ENCODE results near the gene UBASH3B.

Gene UBASH3B

DNA sequence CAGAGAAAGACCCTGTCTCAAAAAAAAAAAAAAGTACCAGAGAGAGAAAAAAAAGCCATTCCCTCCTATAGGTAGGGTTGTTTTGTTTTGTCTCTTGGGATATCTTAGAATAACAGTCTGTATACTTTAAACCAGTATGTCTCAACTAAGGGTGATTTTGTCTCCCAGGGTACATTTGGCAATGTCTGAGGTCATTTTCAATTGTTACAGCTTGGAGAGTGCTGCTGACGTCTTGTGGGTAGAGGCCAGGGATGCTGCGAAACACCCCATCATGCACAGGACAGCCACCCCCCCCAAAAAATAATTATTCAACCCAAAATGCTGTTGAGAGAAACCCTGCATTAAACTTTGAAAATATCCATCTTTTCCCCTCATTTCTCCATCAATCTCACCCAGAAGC, 126.7 kb downstream of the UBASH3B start:
- DNase-seq (ENCODE audit: low read depth in 2 of 2): no peak

DNA sequence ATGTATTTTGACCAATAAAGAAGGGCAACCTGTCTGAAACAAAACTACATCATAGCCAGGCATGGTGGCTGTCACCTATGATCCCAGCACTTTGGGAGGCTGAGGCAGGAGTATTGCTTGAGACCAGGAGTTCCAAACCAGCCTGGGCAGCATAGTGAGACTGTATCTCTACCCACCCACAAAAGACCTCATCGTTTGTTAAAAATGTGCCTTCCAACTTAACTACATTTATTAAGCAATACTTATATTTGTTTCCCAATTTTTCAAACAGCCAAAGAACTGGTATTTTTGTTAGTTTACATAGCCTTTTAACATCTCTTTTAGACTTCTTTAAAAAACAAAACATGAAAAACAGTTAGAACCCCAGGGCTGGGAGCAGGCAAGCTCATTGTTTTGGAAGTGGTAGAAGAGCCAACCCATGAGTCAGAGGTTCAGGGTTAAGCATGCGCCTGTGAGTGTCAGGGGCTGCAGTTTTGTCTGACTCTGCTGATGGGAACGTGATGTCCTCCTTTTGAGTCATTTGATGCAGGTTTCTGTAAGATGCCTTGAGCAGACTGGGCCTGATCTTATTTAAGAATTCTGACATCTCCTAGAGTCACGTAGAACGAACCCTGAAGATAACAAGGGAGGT, 128.9 kb downstream of the UBASH3B start:
- DNase-seq (ENCODE audit: low read depth in 2 of 2): no peak

DNA sequence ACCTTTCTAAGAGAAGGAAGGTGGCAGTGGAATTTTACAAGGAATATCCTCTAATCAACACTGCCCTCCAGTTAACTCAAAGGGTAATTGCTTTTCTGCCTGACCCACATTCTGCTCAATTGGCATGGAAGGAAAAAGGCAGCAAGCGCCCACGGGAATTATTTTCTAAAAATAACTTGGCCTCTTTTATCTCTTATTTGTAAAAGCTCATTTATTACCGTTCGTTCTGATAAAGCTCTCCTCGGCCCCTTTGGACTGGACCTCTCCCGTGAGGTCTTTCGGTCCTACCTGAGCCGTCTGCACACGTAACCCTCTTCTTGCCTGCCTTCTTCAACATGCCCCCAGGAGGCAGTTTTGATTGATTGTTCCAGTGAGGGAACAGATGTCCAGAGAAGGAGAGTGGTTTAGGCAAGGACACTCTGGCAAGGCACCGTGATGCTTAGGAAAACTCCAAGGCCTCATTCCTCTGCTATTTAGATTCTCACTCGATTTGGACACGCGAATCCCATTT, 129.6 kb downstream of the UBASH3B start:
- DNase-seq (ENCODE audit: low read depth in 2 of 2): no peak

DNA sequence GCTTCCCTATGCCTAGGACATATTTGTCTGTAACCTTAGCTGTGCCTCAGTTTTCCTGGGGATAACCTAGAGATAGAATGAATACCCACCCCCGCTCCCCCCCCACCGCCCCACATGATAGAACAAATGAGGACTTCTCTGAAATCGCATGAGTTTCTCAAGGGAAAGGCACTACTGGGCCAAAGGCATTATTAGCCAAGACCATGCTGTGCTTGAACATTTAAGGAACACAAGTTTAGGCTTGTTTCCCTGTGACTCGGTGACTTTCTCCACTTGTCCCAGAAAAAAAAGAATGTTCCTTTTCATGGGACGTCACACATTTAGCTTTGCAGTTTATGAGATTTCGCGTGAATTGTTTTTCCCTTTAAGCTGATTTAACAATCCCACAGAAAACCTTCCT, 131.4 kb downstream of the UBASH3B start:
- no peak for DNase-seq (ENCODE audit: low read depth in 2 of 2)

DNA sequence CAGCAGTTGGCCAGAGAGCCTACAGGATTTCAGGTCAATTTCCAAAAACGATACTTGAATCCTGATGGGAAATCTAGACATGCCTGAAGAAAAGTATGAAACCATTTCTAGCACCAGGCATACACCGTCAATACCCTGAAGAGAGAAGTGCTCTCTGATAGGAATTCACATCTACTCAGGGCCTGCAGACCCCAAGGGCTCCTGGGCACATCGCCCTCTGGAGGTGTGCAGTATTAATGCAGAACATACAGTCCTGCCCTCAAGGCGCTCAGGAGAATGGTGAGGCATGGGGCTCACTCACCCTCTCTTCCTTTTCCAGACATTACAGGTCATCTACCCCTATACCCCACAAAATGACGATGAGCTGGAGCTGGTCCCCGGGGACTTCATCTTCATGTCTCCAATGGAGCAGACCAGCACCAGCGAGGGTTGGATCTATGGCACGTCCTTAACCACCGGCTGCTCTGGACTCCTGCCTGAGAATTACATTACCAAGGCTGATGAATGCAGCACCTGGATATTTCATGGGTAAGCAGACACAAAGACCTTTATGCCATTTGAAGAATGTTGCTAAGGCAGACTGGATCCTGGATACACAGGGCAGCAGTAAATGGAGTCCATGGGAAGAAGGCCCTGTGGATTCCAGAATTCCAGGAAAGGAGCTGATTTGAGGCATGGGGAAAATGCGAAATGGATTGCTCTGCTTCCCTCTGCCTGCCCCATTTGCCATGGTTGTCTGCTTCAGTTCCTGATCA, 133.4 kb downstream of the UBASH3B start:
- no peak for DNase-seq (ENCODE audit: low read depth in 2 of 2)

DNA sequence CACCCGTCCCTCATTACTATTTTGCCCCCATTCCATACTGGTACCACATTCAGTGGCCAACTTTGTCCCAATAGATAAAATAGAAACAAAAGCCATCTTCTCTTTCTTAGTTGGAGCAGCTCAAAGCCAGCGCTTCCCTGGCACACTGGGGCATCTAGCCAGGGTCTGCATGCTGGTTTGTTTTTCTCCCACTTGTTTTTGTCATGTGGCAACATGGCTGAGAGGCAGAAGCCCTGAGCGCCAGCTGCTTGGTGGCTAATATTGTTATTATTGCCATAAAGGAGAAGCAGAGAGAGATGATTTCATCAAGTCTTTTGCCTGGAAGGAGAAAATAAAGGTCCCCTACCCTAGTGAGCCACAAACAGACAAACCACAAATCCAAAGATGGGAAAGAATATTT, 134.4 kb downstream of the UBASH3B start:
- DNase-seq (ENCODE audit: low read depth in 2 of 2): no peak

DNA sequence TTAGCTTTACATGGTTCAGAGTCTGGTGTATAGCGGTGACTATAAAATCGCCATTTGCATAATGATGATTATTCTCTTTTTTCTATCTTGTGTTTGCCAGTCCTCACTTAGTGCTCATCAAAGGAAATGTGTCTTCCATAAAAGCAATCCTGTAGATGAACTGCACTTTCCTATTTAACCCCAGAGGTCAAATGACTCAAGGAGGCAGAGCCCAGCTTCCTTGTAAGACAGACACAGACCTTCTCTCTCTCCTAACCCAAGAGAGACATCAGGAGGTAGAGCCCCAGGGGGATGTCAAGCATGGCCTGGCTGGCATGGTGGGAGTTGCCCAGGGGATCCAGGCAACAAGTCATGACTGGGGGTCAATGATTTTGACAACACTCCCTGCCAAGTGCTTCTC, 135.9 kb downstream of the UBASH3B start:
- no peak for DNase-seq (ENCODE audit: low read depth in 2 of 2)

DNA sequence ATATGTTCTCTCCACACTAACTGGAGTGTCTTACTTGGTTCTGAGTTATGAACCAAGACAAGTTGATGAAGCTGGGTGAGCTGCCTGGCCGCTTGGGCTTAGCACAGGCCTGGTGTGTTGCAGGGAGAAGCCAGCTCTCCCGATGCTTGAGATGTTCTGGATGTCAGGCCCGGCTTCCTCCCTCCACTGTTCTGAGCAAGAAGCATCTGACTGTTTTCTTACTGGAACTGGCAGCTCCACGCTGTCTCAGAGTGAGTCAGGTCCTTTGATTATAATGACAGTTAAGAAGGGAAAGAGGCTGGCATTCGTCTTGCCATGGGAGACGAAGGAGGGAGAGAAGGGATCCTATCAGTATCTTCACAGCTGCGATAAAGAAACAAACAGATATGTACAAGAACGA, 136.3 kb downstream of the UBASH3B start:
- no peak for DNase-seq (ENCODE audit: low read depth in 2 of 2)

DNA sequence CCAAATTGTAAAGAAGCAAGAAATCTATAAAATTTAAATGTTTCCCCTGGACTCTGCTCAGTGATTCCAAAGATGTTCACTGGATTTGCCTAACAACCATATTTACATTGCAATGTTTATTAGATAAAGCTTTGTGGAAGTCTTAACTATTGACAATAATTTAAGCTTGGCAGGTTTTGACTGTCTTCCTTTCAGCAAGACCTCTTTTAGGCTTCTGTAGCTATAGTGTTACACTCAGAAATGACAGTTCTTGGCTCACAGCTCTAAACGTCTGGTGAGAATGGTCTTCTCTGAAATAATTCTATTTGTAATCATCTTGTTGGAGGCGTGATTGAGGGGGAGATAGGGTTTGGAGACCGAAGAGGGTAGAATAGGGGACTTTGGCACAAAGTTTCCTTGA, 138.0 kb downstream of the UBASH3B start:
- DNase-seq (ENCODE audit: low read depth in 2 of 2): no peak

DNA sequence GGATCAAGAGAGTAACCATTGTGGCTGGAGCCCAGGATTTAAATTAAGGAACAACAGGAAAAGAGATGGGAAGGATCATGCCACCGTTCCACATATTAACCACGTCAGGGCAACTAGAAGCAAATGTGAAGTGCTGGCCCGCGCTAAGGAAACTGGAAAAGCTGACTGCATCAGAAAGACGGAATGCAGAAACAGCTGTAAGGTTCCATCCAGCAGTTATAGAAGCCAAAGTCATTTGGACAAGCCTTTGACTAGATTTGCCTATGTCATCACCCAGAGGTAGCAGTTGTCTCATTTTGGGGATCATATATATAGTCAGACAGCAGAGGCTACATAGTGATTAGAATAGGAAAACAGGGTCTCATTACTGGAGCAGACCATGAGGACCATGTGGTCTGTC, 139.8 kb downstream of the UBASH3B start:
- no peak for DNase-seq (ENCODE audit: low read depth in 2 of 2)

DNA sequence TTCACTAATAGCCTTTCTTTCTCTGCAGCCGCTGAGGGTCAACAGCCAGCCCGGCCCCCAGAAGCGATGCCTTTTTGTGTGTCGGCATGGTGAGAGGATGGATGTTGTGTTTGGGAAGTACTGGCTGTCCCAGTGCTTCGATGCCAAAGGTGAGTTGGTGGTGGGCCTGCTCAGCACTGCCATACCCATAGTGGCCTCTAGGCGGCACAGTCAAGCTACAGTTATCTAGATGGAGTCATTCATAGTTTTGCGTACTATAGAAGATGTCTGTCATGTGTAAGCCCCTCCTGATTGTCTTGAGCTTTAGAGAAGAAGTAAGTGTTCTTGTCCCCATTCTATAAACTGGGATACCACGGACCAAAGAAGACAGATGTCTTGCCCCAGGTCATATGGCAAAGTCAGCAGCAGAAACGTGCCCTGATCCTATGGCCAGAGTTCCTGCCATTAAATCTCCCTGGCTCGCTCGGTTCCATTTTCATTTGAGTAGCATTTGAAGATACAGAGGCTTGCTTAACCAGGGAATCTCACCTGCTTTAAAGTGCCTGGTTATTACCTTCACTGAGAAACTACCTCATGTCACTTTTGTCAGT, 140.7 kb downstream of the UBASH3B start:
- peak; percentile 56 to 66 for DNase-seq (ENCODE audit: low read depth in 2 of 2)

DNA sequence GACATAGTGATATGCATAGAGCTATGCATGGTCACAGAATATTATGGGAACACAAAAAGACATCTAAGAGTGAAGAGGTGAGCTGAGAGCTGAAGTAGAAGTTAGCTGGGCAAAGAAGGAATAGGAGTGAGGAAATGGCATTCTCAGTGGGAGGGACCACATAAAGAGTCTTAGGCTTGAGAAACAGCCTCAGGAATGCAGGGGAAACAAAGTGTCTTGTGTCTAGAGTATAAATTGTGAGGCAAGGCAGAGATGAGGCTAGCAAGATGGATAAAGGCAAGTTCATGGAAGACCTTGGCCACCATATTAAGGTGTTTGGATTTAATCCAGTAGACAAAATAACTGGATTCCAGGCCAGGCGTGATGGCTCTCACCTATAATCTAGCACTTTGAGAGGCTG, 142.1 kb downstream of the UBASH3B start:
- DNase-seq (ENCODE audit: low read depth in 2 of 2): no peak

DNA sequence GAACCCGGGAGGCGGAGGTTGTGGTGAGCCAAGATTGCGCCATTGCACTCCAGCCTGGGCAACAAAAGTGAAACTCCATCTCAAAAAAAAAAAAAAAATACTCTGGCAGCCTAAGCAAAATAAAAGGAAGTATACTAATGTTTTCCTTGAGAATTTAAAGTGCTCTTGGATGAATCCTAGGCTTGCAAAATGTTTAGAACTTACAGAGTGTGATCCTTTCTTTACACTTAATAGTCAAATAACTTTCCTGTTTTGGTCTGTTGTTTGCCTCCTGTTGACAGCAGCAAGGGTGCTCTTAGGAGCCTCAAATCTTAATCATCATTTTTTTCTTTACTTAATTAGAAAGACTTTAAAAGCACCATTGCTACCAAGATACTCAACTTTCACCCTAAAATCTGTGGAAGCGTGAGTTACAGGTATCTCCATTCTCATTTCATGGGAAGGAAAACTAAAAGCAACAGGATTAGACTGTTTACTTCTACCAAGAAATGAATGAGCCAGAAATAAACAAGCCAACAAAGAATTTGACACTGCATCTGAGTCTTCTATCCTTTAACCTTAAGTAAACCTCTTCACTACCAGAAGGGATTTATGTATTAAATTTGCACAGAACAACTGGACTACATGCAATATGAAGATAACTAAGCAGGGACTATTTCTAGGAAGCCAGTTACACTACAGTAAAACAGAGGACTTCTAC, 144.0 kb downstream of the UBASH3B start:
- DNase-seq (ENCODE audit: low read depth in 2 of 2): no peak

DNA sequence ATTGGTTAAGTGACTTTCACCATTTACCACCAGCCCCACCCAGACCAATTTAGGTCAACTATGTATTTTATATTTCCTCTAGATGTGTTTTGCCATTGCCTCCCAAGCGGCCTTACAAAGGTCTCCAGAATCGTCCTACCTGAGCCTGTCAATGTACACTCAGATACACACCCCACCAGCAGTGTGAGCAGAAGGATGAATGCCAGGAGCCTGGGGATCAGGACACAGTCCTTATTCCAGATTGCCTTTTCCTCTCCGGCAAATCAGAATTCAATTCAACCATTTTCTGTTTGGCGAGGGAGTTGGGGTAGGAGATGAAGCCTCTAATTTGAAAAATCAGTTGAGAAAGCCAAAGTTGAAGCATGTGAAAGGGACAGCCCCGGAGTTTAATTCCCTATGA, 147.4 kb downstream of the UBASH3B start:
- no peak for DNase-seq (ENCODE audit: low read depth in 2 of 2)

DNA sequence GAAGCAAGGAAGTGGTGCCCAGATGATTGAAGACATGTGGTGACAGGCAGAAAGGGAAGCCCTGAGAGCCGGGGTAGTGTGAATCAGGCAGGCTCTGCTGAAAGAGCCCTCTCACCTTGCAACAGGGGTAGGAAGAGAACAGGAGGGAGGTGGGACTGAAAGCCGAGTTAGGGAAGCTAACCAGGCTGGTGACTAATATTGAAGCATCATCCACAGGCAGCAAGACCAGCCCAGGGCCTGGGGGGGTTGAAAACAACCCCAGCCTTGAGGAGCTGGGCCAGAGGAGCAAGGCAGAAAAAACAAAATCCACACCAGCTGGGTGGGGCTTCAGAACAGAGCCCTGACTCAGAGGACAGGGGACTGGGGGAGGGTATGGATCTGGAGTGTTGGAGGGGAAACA, 147.8 kb downstream of the UBASH3B start:
- DNase-seq (ENCODE audit: low read depth in 2 of 2): no peak

DNA sequence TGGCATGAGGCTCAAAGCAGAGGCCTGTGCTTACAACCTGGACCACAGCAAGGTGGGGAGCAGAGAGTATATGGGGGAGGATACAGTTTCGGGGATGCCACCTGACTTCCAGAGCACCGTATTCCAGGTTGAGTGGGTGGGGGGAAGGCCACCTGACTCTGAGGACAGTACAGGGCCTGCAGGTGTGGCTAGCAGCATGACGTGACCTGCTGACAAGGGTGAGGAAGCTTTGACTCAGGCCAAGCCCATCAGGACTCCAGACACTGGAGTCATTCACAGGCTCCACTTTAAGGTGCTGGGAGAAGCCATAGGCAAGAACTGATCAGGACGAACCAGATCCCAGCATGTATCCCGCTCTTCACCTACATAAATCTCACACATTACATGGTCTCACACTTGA, 148.2 kb downstream of the UBASH3B start:
- DNase-seq (ENCODE audit: low read depth in 2 of 2): no peak

DNA sequence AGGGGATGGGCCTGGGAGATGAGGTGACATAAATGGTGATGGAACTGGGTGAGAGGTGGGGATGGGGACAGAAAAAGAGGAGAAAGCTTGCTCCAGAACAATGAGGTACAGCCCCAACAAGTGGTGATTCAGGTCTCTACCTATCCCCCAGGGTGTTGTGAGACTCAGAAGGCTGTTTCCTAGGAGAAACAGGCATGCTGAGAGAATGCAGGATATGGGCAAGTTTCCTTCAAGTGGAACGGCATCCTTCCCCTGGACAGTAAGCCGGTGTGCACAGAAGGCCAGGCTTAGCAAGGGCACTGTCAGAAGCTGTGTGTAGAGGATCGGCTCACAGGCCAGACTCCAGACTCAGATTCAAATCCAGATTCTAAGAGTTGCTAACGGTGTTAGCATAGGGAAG, 148.6 kb downstream of the UBASH3B start:
- DNase-seq (ENCODE audit: low read depth in 2 of 2): no peak

DNA sequence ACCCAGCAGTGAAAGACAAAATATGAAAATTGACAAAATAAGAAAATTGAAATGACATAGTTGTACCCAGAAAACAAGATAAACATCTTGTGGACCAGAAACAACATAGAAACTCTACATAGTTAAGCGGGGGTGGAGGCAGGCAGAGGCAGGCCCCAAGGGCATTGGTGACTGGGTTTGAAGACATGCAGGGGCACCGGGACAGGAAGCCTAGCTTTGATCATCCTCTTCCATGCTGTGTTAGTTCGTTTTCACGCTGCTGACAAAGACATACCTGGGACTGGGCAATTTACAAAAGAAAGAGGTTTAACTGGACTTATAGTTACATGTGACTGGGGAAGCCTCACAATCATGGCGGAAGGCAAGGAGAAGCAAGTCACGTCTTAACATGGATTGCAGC, 149.3 kb downstream of the UBASH3B start:
- DNase-seq (ENCODE audit: low read depth in 2 of 2): no peak

DNA sequence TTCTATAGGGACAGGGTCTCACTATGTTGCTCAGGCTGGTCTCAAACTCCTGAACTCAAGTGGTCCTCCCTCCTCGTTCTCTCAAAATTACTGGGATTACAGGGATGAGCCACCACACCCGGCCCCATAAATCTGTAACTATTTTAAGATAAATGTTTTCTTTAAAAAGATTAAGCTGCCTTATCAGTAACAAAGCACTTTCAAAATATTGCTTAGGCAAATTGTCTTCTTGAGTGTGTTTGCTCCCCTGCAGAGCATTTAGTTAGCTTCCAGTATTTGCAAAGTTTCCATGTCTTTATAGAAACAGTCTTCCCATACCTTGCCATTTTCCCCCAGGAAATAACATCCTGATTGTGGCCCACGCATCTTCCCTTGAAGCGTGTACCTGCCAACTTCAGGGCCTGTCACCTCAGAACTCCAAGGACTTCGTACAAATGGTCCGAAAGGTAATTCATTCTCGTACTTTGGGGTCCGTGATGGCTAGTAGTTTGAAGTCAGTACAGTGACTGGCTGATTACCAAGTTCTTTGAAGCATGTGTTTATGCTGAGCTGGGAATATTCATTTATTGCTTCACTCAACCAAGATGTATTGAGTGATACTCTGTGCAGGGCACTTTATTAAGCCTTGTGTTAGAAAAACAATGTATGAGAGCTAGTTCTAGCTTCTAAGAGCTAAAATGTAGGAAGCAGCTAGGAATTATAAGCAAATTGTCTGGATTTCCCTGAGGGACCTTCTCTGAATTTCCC, 152.4 kb downstream of the UBASH3B start:
- DNase-seq (ENCODE audit: low read depth in 2 of 2): no peak

DNA sequence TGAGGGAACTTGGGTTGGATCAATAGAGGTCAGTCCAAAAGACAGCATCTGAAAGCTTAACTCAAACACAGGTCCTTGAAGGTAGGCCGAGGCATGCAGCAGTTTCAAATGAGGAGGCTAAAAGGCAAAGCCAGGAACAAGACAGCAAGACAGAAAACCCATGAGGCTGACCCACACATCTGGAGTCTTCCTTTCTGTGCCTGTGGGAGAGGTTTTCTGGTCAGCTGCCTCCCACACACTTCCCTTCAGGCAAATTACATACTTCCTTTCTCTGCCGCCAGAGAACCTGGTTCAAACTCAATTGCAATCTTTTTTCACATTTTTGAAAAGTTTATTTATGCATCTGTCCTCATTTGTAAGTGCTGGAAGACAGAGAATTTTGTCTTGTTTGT, 153.0 kb downstream of the UBASH3B start:
- peak in 1 of 2 donors; percentile 19 for DNase-seq (ENCODE audit: low read depth in 2 of 2)

DNA sequence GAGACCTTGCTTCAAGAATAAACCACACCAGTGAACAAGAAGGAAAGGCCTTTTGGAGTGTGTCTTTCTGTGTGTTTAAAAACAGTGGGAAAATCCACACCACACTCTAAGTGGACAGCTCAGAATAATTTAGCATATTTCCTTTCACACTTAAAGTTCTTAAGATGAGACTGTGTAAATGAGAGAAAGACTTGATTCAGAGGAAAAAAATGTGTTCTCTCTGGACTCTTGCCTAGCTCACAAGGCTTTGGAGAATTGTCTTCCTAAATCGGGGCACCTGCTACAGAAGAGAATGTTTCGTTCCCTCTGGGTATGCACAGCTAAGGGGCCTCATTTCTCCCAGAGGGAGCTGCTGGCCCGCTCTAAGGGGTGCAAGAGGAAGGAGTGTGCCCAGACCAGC, 154.3 kb downstream of the UBASH3B start:
- no peak for DNase-seq (ENCODE audit: low read depth in 2 of 2)

DNA sequence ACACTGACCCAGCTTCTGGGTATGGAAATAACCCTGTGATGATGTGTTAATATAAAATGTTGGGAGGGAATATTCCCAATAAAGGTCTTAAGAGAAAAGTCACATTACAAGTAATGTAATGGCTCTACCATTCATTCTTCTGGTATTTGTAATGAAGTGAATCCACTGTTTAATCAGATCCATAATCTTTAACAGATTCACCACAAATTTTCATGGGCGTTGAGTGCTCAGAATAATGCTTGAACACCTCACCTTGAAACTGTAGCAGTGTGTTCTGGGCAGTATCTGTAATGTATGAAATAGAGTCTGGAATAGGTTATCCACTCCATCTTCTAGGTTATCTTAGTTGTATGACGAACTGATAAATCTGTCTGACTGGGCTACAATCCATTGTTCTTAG, 156.2 kb downstream of the UBASH3B start:
- DNase-seq (ENCODE audit: low read depth in 2 of 2): no peak

Data from stimulated activated CD4-positive, alpha-beta T cell treated with anti-CD3 and anti-CD28 coated beads, Interleukin-4, amount 100 ng/mL, for 48 hours (primary cell).